H1 (cell line): Measurements from ENCODE around the gene PTPRE. TPM values are rescaled to one million over a fixed set of nuclear protein-coding genes. Genes with fewer than 3 reads are reported as not detected.

Experiments used
- CTCF ChIA-PET: fragments of 300-600 bp; sonication (Branson Sonifier 250); formaldehyde crosslinking; loops from one replicate; lab custom pipeline; 2021; ENCODE audit not compliant: partially characterized antibody; lab: Charles Lee
- POLR2A ChIA-PET: fragments of 300-600 bp; sonication (Branson Sonifier 250); formaldehyde crosslinking; loops from one replicate; lab custom pipeline; 2021; ENCODE audit warnings: inconsistent platforms; ENCODE audit not compliant: partially characterized antibody; lab: Charles Lee
- DNase-seq, 2 experiments: peaks; one replicate each; pipeline versions ENCODE4 v3.0.0 to v3.0.0-alpha.2; 2010 to 2022; ENCODE audit warnings: low spot score in 2 of 2, low read depth in 1 of 2, mixed read lengths in 1 of 2
- FAIRE-seq: peaks from 2 replicates; lab custom pipeline; 2011; peaks lifted over from hg19 to GRCh38; lab: Jason Lieb, UNC
- H2AFZ ChIP-seq: 2 replicates; pipeline ENCODE4 v1.8.1; 2012; ENCODE audit warnings: low read length, inconsistent platforms
- H2AK5ac ChIP-seq: 2 replicates; pipeline ENCODE4 v1.6.1; 2013; ENCODE audit warnings: low read depth, low read length
- H2BK120ac ChIP-seq: replicated peaks from 2 replicates; pipeline ENCODE3; 2013; ENCODE audit warnings: low read depth, low read length, inconsistent platforms
- H2BK12ac ChIP-seq: 2 replicates; pipeline ENCODE4 v1.6.1; 2013; ENCODE audit warnings: low read depth, low read length
- H2BK15ac ChIP-seq: 2 replicates; pipeline ENCODE4 v1.6.1; 2013; ENCODE audit warnings: low read length
- H2BK20ac ChIP-seq: 2 replicates; pipeline ENCODE4 v1.6.1; 2013; ENCODE audit warnings: low read length
- H2BK5ac ChIP-seq: 2 replicates; pipeline ENCODE4 v1.6.1; 2013; ENCODE audit warnings: low read depth, low read length
- H3K14ac ChIP-seq: 2 replicates; pipeline ENCODE4 v1.6.1; 2013; ENCODE audit warnings: inconsistent platforms; ENCODE audit not compliant: insufficient read length
- H3K18ac ChIP-seq: 2 replicates; pipeline ENCODE4 v1.6.1; 2013; ENCODE audit warnings: low read length; ENCODE audit errors: extremely low read depth
- H3K23ac ChIP-seq: 2 replicates; pipeline ENCODE4 v1.6.1; 2013; ENCODE audit warnings: inconsistent platforms; ENCODE audit not compliant: insufficient read length
- H3K23me2 ChIP-seq: 2 replicates; pipeline ENCODE4 v1.6.1; 2013; ENCODE audit warnings: low read depth, low read length
- H3K27ac ChIP-seq: 2 replicates; pipeline ENCODE4 v1.6.1; 2011; ENCODE audit warnings: low read depth, low read length, inconsistent platforms
- H3K27me3 ChIP-seq, 4 experiments: replicated peaks in 1 of 4; 1 replicate in 1 of 4; 2 replicates in 3 of 4; pipeline versions ENCODE4 v1.6.1 to v1.8.1; 2011 to 2013; ENCODE audit warnings: low read length in 3 of 4, mild to moderate bottlenecking in 3 of 4, inconsistent platforms in 2 of 4, mixed read lengths in 2 of 4, moderate library complexity in 1 of 4; ENCODE audit not compliant: control insufficient read depth in 3 of 4, insufficient read depth in 3 of 4; ENCODE audit errors: extremely low read depth in 1 of 4
- H3K36me3 ChIP-seq, 4 experiments: 2 replicates each; pipeline versions ENCODE4 v1.6.1 to v1.8.1; 2011 to 2013; ENCODE audit warnings: mild to moderate bottlenecking in 4 of 4, low read length in 3 of 4, moderate library complexity in 2 of 4, control low read depth in 1 of 4, inconsistent platforms in 1 of 4; ENCODE audit not compliant: insufficient read depth in 4 of 4, control insufficient read depth in 2 of 4
- H3K4ac ChIP-seq: replicated peaks from 2 replicates; pipeline ENCODE3; 2013; ENCODE audit warnings: low read length, low read depth, mixed read lengths, inconsistent platforms; ENCODE audit not compliant: insufficient read length
- H3K4me1 ChIP-seq, 4 experiments: replicated peaks in 1 of 4; 1 replicate in 1 of 4; 2 replicates in 3 of 4; pipeline versions ENCODE4 v1.6.1 to v1.8.1; 2011 to 2013; ENCODE audit warnings: low read length in 3 of 4, inconsistent platforms in 2 of 4, mixed read lengths in 1 of 4; ENCODE audit not compliant: insufficient read depth in 4 of 4, control insufficient read depth in 3 of 4
- H3K4me2 ChIP-seq, 2 experiments: 2 replicates each; pipeline versions ENCODE4 v1.6.1 to v1.8.1; 2011 to 2013; ENCODE audit warnings: low read depth in 2 of 2, low read length in 2 of 2, control low read depth in 1 of 2, inconsistent platforms in 1 of 2, mild to moderate bottlenecking in 1 of 2; ENCODE audit not compliant: insufficient read depth in 1 of 2
- H3K4me3 ChIP-seq, 4 experiments: fragments of 200-600, 300-600 bp in 1 of 4; sonication (generic), shearing (Covaris generic), sonication (Bioruptor Twin) in 1 of 4; 2 replicates each; pipeline versions ENCODE4 v1.5.1 to v1.8.1; 2011 to 2016; ENCODE audit warnings: low read length in 4 of 4, low read depth in 3 of 4, control low read depth in 2 of 4, inconsistent platforms in 2 of 4, mild to moderate bottlenecking in 2 of 4, mixed read lengths in 1 of 4, moderate library complexity in 1 of 4; ENCODE audit not compliant: insufficient read depth in 2 of 4; ENCODE audit errors: extremely low read depth in 1 of 4
- H3K56ac ChIP-seq: replicated peaks from 2 replicates; pipeline ENCODE3; 2013; ENCODE audit warnings: low read depth, mild to moderate bottlenecking, mixed read lengths, low read length, inconsistent platforms; ENCODE audit not compliant: insufficient read length
- H3K79me1 ChIP-seq: 2 replicates; pipeline ENCODE4 v1.6.1; 2013; ENCODE audit warnings: low read depth, low read length, control low read depth
- H3K79me2 ChIP-seq, 2 experiments: 2 replicates each; pipeline versions ENCODE4 v1.6.1 to v1.8.1; 2012 to 2013; ENCODE audit warnings: low read length in 2 of 2, mild to moderate bottlenecking in 2 of 2, inconsistent platforms in 1 of 2; ENCODE audit not compliant: insufficient read depth in 2 of 2, control insufficient read depth in 1 of 2
- H3K9ac ChIP-seq, 4 experiments: replicated peaks in 1 of 4; 1 replicate in 1 of 4; 2 replicates in 3 of 4; pipeline versions ENCODE4 v1.6.1 to v1.8.1; 2011 to 2013; ENCODE audit warnings: low read depth in 3 of 4, low read length in 3 of 4, control low read depth in 2 of 4, mild to moderate bottlenecking in 2 of 4, moderate library complexity in 2 of 4, inconsistent platforms in 1 of 4; ENCODE audit errors: extremely low read depth in 1 of 4
- H3K9me3 ChIP-seq, 2 experiments: 2 replicates each; pipeline versions ENCODE4 v1.6.1 to v1.8.1; 2012 to 2013; ENCODE audit warnings: mild to moderate bottlenecking in 2 of 2, moderate library complexity in 2 of 2, control low read depth in 1 of 2, inconsistent platforms in 1 of 2, low read depth in 1 of 2, low read length in 1 of 2, mixed read lengths in 1 of 2; ENCODE audit not compliant: insufficient read depth in 2 of 2
- H4K20me1 ChIP-seq, 2 experiments: replicated peaks in 1 of 2; 2 replicates each; pipeline versions ENCODE3 to v1.8.1; 2011 to 2013; ENCODE audit warnings: inconsistent platforms in 2 of 2, low read length in 2 of 2, mild to moderate bottlenecking in 1 of 2; ENCODE audit not compliant: insufficient read depth in 2 of 2, control insufficient read depth in 1 of 2
- H4K5ac ChIP-seq: 2 replicates; pipeline ENCODE4 v1.6.1; 2013; ENCODE audit warnings: low read length, low read depth, mixed read lengths, inconsistent platforms; ENCODE audit not compliant: insufficient read length
- H4K8ac ChIP-seq: 2 replicates; pipeline ENCODE4 v1.8.0; 2013; ENCODE audit warnings: mild to moderate bottlenecking, moderate library complexity, low read length, inconsistent platforms; ENCODE audit not compliant: insufficient read depth; ENCODE audit errors: extremely low read depth
- H4K91ac ChIP-seq: replicated peaks from 2 replicates; pipeline ENCODE3; 2013; ENCODE audit warnings: low read length, mixed read lengths, inconsistent platforms; ENCODE audit not compliant: insufficient read length
- GABPA ChIP-seq: IDR thresholded peaks from 2 replicates; pipeline ENCODE4 v1.6.1; 2011; ENCODE audit warnings: mild to moderate bottlenecking, low read length, moderate library complexity, borderline replicate concordance; ENCODE audit not compliant: insufficient read depth
- WGBS, 2 experiments: shearing (Covaris generic) in 1 of 2; methylation state at CpG; one replicate each; pipeline versions ENCODE4 v1.1.6 to v1.1.7; 2013 to 2015; ENCODE audit warnings: low lambda C conversion rate in 2 of 2, mixed read lengths in 2 of 2, inconsistent platforms in 1 of 2, low coverage in 1 of 2, missing lambda C conversion rate in 1 of 2; ENCODE audit not compliant: insufficient replicate concordance in 2 of 2, insufficient coverage in 1 of 2, insufficient read length in 1 of 2; ENCODE audit errors: extremely low coverage in 1 of 2, missing lambda C conversion rate in 1 of 2; 5-methylcytosine and 5-hydroxymethylcytosine counted together
- polyA plus RNA-seq, 7 experiments: library from polyadenylated mRNA; depleted of rRNA in 3 of 7; stranded (reverse) in 5 of 7; unstranded in 2 of 7; fragments of >200 nt in 5 of 7; fragments of 200-250 nt in 2 of 7; gene quantifications; 1 replicate in 5 of 7; 2 replicates in 1 of 7; 4 replicates in 1 of 7; pipeline versions ENCODE4 v1.2.1 to v1.2.3, GENCODE V29; 2011 to 2013; ENCODE audit warnings: missing spikeins in 2 of 7, mixed read lengths in 2 of 7
- total RNA-seq: library from RNA; stranded (reverse); fragmentation: NEBNext Ultra II Directional; extraction: Animal tissue kit (Norgen Biotek cat#: 25700); gene quantifications from 2 replicates; pipeline ENCODE4 v1.2.1, GENCODE V29; 2021

Gene PTPRE
- total and polyA plus RNA-seq, 2 of the 8 experiments (the other 6 are each of a cell fraction or from before 2014, with no cell fraction given) = 0.33 to 0.54 TPM

DNA sequence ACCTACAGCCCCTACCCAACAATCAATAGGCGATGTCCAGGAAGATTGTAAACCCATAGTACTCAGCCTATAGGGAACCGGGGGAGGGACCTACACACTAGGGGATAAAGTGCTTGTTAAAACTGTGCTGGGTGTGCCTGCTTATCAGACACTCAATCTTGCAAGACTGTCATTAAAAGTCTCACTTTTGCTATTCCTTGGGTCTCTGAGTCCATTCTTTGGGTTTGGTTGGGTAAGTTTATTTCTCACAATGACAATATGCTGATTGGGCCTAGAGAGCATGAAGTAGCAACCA lies 45.6 kb downstream of the PTPRE start:
- Histone ChIP-seq H2AK5ac (no peak overlapping the region), H3K36me3 (no peaks in the 10 kb centered on the region), H3K27me3 (no peaks in the 10 kb centered on the region; a peak in 1 of 7 replicates), H4K91ac (no peak overlapping the region), H3K79me1 (no peaks in the 10 kb centered on the region), H2BK120ac (no peak overlapping the region), H3K4me1 (no peaks in the 10 kb centered on the region), H4K8ac (no peak overlapping the region), H3K9ac (no peak overlapping the region), H3K14ac (no peak overlapping the region), H3K23ac (no peak overlapping the region), H3K27ac (no peak overlapping the region), H3K23me2 (no peaks in the 10 kb centered on the region), H3K4me3 (no peak overlapping the region), H3K4me2 (no peak overlapping the region), H3K18ac (no peak overlapping the region), H2BK12ac (no peak overlapping the region), H3K79me2 (no peaks in the 10 kb centered on the region), H4K5ac (no peak overlapping the region), H2BK15ac (no peak overlapping the region), H3K56ac (no peak overlapping the region), H3K4ac (no peak overlapping the region), H3K9me3 (no peaks in the 10 kb centered on the region), H4K20me1 (no peaks in the 10 kb centered on the region), H2BK5ac (no peak overlapping the region), H2BK20ac (no peak overlapping the region), H2AFZ (no peak overlapping the region)
- ChIA-PET POLR2A (no interaction called here), CTCF (interaction anchor here (1.3 kb wide), 1 partner anchor 116 kb away, joined by 3 read pairs; no protein-coding TSS in a partner anchor)
- no peak for TF ChIP-seq GABPA
- FAIRE-seq (no peak), DNase-seq (no peak)
- 56% methylated on average over 2 of the region's 2 CpGs; no CpG with 5 or more reads in 1 of the 2 experiments for WGBS, 2 experiments
